ENCODE results near the gene IRF8. TPM values are rescaled to one million over a fixed set of nuclear protein-coding genes. Genes with fewer than 3 reads are reported as not detected.

IRF8 gene
- total RNA-seq, 1 experiment from 2014 or later, result 5.0 TPM

GRCh38 chr16:85864965-85865364 is 34.0 kb upstream of the IRF8 start:
- no TSS peak for BruUV-seq (replicated peaks)
- no peak for DNase-seq
- Mint-ChIP-seq H3K9me3 (ENCODE audit: low read depth, unreplicated experiment) (no peaks in the 10 kb centered on the region), H3K27me3 (ENCODE audit: unreplicated experiment) (peaks cover 29% of the 10 kb centered on the region), H3K4me1 (ENCODE audit: low read depth, unreplicated experiment) (no peaks in the 10 kb centered on the region), H3K4me3 (ENCODE audit: low read depth, unreplicated experiment) (no peak overlapping the region), H3K27ac (ENCODE audit: unreplicated experiment) (no peak overlapping the region), H3K36me3 (ENCODE audit: insufficient read depth, unreplicated experiment) (no peaks in the 10 kb centered on the region)
- CTCF ChIA-PET, result no interaction called here
- intact Hi-C loops (cut with micrococcal nuclease; ENCODE audit: unreplicated experiment), result no loop called here
- TF ChIP-seq CTCF (IDR thresholded peaks at IDR 0.05; ENCODE audit: unreplicated experiment), result no peak

GRCh38 chr16:85867189-85867588 is 31.8 kb upstream of the IRF8 start:
- intact Hi-C loops (cut with micrococcal nuclease; ENCODE audit: unreplicated experiment), result no loop called here
- H3K27me3 Mint-ChIP-seq (ENCODE audit: unreplicated experiment), result peaks cover 50% of the 10 kb centered on the region

GRCh38 chr16:85868495-85868894 is 30.5 kb upstream of the IRF8 start:
- no peak for TF ChIP-seq CTCF (IDR thresholded peaks at IDR 0.05; ENCODE audit: unreplicated experiment)
- BruUV-seq (replicated peaks), result no TSS peak
- Mint-ChIP-seq H3K4me3 (ENCODE audit: low read depth, unreplicated experiment) (no peak overlapping the region), H3K27me3 (ENCODE audit: unreplicated experiment) (peaks cover 57% of the 10 kb centered on the region), H3K27ac (ENCODE audit: unreplicated experiment) (no peak overlapping the region), H3K36me3 (ENCODE audit: insufficient read depth, unreplicated experiment) (no peaks in the 10 kb centered on the region), H3K9me3 (ENCODE audit: low read depth, unreplicated experiment) (no peaks in the 10 kb centered on the region), H3K4me1 (ENCODE audit: low read depth, unreplicated experiment) (no peaks in the 10 kb centered on the region)
- DNase-seq, result no peak
- CTCF ChIA-PET, result no interaction called here
- intact Hi-C loops (cut with micrococcal nuclease; ENCODE audit: unreplicated experiment), result no loop called here

More at GRCh38 chr16:85867189-85867588, 31.8 kb upstream of the IRF8 start:
- Mint-ChIP-seq H3K9me3 (ENCODE audit: low read depth, unreplicated experiment) (no peaks in the 10 kb centered on the region), H3K36me3 (ENCODE audit: insufficient read depth, unreplicated experiment) (no peaks in the 10 kb centered on the region), H3K27ac (ENCODE audit: unreplicated experiment) (no peak overlapping the region), H3K4me1 (ENCODE audit: low read depth, unreplicated experiment) (no peaks in the 10 kb centered on the region), H3K4me3 (ENCODE audit: low read depth, unreplicated experiment) (no peak overlapping the region)
- no peak for TF ChIP-seq CTCF (IDR thresholded peaks at IDR 0.05; ENCODE audit: unreplicated experiment)
- BruUV-seq (replicated peaks), result no TSS peak
- CTCF ChIA-PET, result no interaction called here
- no peak for DNase-seq

- no peak overlapping the region for H3K27ac Mint-ChIP-seq (ENCODE audit: unreplicated experiment)
- no peaks in the 10 kb centered on the region for H3K9me3 Mint-ChIP-seq (ENCODE audit: low read depth, unreplicated experiment)
- H3K27me3 Mint-ChIP-seq (ENCODE audit: unreplicated experiment), result peaks cover 64% of the 10 kb centered on the region
- no peak for TF ChIP-seq CTCF (IDR thresholded peaks at IDR 0.05; ENCODE audit: unreplicated experiment)
- no peaks in the 10 kb centered on the region for H3K4me1 Mint-ChIP-seq (ENCODE audit: low read depth, unreplicated experiment)
- no TSS peak for BruUV-seq (replicated peaks)
- DNase-seq, result no peak
- CTCF ChIA-PET, result no interaction called here
- intact Hi-C loops (cut with micrococcal nuclease; ENCODE audit: unreplicated experiment), result no loop called here
- no peak overlapping the region for H3K4me3 Mint-ChIP-seq (ENCODE audit: low read depth, unreplicated experiment)
- no peaks in the 10 kb centered on the region for H3K36me3 Mint-ChIP-seq (ENCODE audit: insufficient read depth, unreplicated experiment)
These were observed 29.8 kb upstream of the IRF8 start for GRCh38 chr16:85869206-85869605.

Data from Calu3 (cell line).